NCI-H1048 (cell line): ENCODE measurements around the gene SEMA6D.
A peak's percentile ranks its signal among the peaks of the same experiment; 100 is the strongest.

Experiments
- DNase-seq: peaks from one replicate; lab custom pipeline; 2025; lab: John Stamatoyannopoulos, UW

Gene SEMA6D

DNA sequence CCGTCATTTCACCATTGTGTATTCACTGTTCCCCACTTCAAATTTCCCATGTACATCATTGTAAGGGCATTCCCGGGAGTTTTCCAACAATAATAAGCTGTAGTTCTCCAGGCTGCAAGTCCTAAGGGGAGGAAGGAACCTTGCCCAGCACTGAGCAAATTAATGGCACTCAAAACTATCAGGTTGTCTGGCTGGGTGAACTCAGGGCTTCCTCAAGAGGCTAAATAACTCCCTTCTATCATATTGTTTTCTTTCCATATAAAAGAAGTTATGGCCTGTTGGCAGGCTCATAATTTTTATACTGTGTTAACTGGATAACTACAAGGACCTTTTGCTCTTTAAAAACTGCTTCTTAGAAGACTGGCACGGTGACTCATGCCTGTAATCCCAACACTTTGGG is 71.4 kb downstream of the SEMA6D start:
- DNase-seq = no peak

DNA sequence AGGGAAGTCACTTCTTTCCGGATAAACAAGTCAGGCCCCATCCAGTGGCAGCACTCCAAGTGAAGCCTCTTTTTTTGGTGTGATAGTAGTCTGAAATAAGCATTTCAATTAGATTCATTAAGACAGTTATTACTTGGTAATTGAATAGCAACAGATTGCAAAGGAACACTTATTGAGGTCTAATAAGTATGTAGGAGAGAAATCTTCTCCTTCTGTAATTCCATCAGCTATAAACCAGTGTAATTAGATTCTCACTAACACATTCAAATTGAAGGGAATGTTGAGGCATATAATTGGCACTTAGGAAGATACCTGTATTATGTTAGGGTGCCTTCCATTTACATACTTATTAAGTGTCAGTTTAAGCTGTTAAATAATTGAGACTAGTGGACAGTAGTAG is 73.9 kb downstream of the SEMA6D start:
- DNase-seq = no peak

DNA sequence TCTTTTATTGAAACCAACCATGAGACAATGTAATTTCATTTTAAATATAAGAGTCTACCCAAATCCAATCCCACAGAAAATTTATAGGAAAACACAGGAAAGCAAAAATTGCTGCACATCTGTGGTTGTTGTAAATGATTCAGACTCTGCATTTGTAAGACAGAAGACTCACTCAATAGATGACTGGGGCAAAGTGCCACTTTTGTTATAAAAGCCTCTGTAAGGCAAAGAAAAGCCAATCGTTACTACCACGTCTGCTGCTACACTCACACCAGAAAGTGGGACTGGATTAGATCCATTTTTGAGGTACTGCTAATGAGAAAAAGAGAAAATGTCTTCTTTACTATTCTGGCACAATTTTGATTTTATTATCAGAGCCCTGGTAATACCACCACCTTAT is 74.9 kb downstream of the SEMA6D start:
- DNase-seq = no peak

DNA sequence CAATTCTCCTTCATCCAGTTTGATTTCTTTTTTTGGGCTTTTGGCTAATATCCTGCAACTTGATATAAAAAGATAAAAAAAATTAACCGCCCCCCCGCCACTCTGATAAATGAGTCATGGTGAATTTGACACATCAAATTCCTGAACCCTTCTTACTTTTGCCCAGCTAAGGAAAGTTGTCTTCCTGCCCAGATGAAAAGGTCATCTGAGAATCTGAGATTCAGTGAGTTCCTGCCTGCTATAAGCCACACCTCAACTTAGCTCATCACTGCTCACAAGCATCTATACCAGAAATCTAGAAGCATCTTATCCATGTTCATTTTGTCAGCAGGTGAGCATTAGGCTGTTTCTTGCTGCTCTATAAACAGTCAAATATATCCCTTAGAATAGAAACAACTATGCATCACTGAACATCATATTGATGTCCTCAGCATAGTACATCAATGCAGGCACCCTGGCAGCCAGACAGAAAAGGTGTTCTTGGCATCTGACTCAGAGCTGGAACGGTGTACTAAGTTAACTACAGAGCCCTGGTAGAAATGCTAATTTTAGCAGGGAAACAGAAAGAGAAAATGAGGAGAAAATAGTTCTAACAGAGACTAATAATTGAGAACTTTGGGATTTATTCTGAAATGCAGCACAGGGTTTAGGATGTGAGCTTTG is 77.1 kb downstream of the SEMA6D start:
- DNase-seq = no peak

DNA sequence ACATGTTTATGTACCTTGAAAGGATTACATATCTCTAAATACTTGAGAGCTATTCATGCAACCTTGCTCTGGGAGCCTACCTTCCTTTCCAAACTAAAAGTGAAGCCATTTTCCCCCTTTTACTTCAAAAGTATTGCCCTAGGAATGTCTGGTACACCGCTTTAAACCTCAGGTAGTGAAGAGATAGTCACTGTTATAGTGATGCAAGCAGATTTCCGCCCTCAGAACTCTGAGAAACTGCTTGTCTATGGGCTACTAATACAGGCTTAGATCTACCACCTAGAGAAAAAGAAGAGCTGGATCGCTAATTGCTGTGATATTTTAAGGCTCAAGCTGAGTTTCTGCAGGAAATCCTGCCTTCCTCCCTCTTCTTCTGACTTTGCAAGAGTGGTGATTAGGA is 78.6 kb downstream of the SEMA6D start:
- DNase-seq = no peak

DNA sequence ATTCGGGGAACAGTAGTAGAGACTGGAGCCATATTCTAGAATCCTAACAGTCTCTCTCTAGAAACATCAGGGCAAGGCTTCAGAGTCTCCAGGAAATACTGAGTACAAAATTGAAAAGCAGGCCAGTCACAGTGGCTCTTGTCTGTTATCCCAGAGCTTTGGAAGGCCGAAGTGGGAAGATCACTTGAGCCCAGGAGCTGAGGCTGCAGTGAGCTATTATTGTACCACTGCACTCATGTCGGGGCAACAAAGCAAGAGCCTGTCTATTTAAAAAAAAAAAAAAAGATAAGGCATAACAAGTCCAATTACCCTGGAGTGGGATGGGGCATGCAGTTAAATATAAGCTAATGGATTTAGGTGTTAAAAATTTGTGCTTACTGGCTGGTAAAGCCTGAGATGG is 79.0 kb downstream of the SEMA6D start:
- DNase-seq = no peak

DNA sequence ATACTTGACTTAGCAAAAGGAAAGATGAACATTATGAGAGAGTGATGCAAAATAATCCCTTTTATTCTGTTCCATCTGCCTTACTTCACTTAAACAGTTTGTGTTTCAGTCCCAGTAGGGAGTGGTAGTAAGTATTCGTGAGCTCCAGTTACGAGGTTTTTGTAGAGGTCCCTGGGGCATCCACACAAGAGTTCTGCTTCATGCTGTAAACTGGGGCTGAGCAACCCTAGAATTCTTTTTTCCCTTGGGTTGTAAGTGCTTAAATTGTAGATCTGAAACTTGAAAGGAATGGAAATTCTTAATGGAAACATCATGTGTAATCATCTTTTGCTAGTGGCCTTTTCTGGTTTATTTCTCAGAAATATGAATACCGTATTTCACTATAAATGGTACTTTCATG is 79.5 kb downstream of the SEMA6D start:
- no peak for DNase-seq

DNA sequence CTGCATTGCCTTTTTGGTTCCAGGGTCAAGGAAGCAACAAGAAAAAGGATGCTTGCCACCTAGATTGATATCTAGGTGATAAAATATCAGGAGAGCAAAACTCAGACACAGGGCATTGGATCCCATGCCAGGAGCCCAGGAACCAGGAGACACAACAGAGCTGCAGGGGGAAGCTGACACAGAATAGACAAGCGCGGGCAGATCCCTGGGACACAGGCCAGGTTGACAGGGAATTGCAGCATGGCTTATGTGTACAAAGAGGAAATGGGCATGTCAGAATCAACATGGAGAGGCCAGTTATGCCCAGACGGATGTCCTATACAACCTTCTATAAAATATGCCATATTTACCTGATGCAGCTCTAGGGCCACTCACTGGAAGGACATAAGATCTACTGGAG is 84.2 kb downstream of the SEMA6D start:
- DNase-seq = no peak

DNA sequence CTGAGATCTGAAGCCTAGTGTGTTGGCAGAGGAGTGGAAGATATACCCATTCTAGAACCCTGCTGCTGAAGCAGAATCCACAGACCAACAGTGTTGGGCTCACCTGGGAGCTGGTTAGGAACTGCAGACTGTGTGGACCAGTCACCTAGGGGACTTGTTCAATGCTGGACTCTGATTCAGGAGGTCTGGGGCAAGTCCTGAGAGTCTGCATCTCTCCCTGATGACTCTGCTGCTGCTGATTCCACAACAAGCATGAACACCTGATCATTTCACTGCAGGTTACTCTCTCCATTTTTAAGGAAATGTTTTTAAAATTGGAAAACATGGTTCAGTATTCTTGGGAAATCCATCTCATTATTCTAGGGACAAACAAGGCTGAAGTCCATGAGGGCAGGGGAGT is 84.9 kb downstream of the SEMA6D start:
- no peak for DNase-seq

DNA sequence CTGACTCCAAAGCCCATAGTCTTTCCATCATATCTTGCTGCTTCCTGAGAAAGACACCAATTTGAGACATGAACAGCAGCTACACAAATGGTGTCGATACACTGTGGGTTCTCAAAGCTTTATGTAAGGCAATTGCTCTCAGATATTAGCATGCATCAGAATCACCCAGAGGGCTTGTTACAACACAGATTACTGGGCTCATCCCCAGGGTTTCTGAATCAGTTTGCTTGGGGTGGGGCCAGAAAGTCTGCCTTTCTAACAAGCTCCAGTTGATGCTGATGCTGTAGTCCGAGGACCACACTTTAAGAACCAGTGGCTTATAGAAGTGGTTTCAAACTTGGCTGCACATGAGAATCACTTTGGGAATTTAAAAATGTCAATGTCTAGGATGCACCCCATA is 86.5 kb downstream of the SEMA6D start:
- DNase-seq = no peak

DNA sequence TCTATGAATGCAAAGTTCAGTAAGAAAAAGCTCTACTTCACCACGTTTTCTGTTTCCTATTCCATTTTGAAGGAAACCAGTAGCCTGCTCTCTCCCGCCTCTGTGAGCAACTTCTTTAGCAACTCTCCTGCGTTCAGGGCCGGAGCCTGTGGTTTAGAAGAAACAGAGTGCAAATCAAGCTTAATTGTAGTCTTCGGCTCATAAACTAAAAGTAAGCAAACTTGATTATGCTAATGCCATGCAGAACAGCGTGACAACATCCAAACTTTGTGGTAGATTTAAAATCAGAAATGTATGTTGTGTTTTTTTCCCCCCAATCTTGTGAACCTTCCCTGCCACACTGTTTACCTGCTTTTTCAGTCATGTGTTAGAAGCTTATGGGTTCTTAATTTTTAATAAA is 87.4 kb downstream of the SEMA6D start:
- DNase-seq = no peak

DNA sequence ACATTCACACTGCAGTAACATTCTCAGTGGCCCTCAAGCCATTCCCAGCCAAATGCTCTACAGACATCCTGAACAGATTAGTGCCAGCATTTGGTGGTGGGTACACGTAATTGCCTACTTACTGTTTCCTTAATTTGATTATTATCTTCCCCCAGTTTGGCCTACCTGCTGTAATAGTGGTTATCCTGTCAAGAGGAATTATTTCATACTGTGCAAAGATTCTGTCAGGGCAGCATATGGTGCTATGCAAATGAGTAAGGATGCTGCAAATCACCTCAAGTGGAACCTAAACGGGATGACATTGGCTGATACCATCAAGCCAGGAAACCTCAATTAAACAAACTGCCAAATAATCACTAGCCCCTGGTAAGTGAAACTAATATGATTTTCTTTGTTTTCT is 88.7 kb downstream of the SEMA6D start:
- peak; percentile 26 for DNase-seq

DNA sequence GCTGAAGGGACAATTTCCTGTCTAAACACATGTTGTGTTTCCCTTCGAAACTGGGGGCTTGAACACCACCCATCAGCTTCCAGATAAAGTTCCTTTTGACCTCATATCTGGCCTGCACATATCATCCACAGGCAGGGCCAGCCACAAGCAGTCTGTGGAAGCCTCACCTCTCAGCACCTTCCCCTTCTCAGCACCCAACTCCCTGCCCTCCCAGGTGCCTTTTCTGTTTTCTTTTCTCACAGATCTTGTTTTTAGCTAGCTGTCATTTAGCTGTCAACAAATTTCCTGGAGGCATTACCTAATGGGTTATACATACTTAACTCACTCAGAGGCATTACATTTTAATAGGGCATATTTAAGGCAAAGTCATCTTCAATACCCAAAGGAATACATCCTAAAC is 93.9 kb downstream of the SEMA6D start:
- DNase-seq = no peak

DNA sequence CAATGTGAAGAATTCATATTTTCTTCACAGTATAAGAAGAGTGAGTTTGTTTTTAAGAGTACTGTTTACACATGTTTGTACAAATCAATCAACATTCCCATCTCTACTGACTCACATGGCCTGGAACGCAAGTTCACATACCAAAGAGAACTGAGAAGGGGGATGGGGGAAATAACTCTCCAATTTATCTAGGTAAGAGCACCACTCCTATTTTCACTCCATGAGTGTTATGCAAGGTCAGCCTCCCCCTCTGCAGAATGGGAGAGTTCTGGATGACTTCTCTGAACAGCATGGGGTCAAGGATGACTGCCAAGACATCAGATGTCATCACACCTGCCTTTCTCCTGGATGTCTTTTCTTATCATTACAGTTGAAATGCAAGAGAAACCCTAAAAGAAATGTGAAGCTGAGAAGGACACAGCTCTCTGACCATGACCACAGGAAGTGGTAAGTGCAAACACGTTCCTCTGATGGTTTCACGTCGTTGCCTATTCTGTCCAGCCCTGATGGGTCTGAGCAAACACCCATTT is 95.2 kb downstream of the SEMA6D start:
- no peak for DNase-seq

DNA sequence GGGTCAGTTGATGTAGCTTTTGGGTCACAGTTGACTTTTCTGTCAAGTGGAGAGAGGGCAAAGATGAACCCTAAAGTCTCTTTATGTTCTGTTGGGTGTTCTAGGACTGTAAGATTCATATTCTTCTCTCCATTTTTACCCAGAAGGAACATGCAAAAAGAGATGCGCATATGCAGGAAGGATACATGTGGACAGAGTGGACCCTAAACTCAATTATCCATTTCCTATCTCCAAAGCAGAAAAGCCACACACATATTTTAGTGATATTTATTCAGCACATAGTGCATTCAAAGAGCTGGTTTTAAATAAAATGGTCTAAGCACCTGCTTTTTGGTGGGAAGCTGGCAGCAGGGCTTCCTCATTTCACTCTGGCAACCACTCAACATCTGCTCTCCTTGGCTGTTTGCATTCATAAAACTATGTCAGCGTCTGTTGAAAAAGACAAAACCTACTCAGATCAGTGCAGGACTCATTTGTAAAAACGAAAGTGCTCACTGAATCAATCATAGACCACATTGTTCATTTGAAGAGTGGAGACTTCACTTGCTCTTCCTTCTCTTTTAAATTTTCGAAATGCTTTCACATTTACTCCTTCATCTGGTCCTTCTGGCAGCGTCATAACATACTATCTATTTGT is 96.6 kb downstream of the SEMA6D start:
- DNase-seq = no peak

DNA sequence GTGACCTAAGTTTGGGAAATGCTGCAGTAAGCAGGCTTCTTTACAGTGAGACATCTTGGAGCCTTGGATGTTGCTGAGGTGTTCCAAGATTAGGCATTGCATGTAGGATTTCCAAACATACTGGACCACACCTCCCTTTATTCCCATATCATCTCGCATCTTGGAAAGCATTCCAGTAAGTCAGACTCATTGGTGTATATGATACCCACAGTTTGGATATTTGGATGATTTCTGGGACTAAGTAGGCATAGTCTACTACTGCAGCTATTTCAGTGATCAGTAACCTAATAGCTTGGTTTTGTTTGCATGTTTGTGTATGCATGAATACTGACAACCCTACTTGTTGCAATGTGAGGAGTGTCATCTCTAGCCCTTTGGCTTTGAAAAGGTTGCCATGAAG is 97.3 kb downstream of the SEMA6D start:
- DNase-seq = no peak

DNA sequence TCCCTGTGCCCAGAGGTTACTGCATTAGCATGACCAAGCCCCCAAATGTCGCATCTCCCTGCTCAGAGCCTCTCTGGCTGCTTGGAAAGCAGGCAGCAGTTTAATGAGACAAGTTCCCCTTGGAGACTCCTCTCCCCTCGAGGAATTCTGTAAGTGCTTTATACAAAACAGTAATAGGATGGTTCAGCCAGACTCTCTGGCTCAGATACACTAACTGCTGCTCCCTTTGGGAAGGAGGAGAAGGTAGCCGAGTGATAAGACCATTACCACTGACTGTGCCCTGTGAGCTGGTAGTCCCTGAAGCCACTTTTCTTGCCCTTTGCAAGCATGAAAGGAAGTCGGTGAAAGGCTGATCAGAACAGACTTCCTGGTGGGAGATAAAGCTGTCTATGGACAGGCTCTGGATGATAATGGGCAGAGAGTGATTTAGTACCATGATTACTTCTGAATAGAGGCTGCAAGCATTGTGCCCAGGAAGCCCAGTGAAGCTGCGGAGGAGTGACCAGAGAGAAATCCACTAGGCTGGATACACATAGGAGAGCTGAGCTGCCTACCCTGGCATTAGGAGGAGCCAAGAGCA is 100.8 kb downstream of the SEMA6D start:
- DNase-seq = no peak

DNA sequence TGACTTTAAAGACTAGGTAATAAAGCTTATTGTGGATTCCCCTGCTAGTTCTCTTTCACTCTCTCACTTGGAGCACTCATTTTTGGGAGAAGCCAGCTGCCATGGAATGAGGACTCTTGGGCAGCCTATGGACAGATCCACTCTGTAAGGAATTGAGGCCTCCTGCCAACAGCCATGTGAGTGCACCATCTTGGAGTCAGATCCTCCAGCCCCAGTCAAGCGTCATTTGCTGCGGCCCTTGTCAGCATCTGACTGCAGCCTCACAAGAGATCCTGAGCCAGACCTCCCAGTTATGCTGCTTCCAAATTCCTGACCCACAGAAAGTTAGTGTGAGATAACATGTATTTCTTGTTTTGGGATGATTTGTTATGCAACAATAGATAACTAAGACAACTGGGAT is 101.9 kb downstream of the SEMA6D start:
- DNase-seq = no peak

DNA sequence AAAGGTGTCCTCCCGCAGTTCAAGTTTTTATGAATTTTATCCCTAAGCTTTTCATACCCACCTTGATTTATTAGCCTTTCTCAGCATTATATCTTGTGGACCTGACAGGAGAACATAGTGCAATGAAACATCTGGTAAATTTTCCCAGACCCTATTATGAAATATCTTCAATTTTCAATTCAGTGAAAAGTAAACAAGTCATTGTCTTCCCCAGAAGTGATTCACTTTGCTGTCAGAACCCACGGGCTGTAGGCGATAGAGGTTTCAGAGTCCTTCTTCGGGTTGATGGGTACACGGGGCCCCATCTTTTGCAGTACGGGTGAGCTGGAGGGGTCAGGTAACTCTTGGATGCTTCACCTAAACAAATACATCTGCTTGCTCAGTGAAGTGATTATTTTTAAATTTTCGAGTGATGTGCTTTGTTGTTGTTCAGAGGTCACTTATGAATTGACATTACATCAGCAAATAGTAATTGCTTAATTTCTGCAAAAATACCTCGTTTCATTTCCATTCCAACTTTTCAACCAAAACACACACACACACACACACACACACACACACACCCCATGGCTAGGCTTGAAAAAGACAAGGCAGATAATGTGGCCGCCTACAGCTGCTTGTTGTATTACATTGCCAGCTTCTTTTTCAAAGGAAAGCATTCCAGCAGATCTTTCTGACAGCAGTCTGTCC is 102.9 kb downstream of the SEMA6D start:
- no peak for DNase-seq

DNA sequence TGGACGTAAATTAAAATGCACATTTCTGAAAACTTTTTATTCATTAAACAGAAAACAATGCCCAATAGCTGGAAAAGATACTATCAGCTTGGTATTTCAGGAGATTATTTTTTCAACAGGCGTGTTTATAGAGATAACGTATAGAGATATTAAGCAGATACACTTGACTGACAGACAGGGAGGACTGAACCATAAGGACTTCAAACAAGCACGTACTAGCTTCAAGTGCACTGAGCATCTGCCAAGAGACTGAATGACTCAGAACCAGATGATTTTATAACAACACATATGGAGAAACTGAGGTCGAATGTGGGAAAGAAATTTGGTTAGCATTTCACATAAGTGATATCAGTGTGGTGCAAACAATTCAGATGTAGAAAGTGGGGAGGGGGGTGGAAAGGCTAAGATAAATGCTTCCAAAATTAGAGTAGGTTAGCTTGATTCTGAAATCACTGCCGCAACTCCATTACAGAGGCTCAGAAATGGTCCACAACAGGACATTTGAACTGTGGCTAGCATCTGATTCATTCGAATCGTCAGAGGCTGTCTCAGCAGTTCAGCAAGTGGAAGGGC is 103.5 kb downstream of the SEMA6D start:
- DNase-seq = no peak

DNA sequence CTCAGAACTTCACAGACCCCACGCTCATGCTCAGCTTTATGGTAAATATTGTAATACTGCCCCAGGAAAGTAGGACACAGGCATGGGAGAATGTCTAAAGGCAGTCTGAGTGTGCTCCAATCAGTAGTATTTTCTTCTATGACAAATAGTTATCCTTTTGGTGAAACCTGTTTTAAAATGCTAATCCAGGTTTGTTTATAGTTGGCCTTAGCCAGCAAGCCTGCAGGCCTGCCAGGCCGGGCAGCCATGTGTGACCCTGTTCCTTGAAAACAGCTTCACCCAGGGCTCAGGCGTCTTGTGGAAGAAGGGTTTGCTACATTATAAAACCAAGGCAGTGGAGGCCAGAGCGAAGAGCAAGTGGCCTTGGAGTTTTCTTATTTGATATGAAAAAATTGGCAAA is 104.7 kb downstream of the SEMA6D start:
- DNase-seq = no peak
